GM06990 (cell line): ENCODE measurements around the gene OR4D5.

ENCODE experiments used
- DNase-seq: peaks from one replicate; pipeline ENCODE4 v3.0.0-alpha.2; 2011; ENCODE audit not compliant: insufficient read length; ENCODE audit errors: extremely low read depth
- H3K27me3 ChIP-seq: replicated peaks from 2 replicates; pipeline ENCODE4 v1.6.0; 2011; ENCODE audit warnings: low read length; ENCODE audit not compliant: control insufficient read depth, insufficient read depth
- H3K36me3 ChIP-seq: 2 replicates; pipeline ENCODE4 v1.5.1; 2011; ENCODE audit warnings: low read length; ENCODE audit not compliant: control insufficient read depth, insufficient read depth
- H3K4me3 ChIP-seq: replicated peaks from 2 replicates; pipeline ENCODE4 v1.5.1; 2011; ENCODE audit warnings: low read depth, mild to moderate bottlenecking, control low read depth, low read length
- CTCF ChIP-seq: IDR thresholded peaks from 2 replicates; pipeline ENCODE4 v1.5.1; 2011; ENCODE audit warnings: low read length, control low read depth, mild to moderate bottlenecking, inconsistent platforms; ENCODE audit not compliant: insufficient read depth, poor library complexity, severe bottlenecking

Gene OR4D5

GRCh38 chr11:123956752-123957151, 17.3 kb downstream of the OR4D5 start:
- no peak for TF ChIP-seq CTCF
- Histone ChIP-seq H3K4me3 (no peak overlapping the region), H3K27me3 (no peaks in the 10 kb centered on the region), H3K36me3 (no peaks in the 10 kb centered on the region)
- DNase-seq, result no peak

GRCh38 chr11:123973816-123974215, 34.4 kb downstream of the OR4D5 start:
- H3K4me3 ChIP-seq, result no peak overlapping the region
- H3K36me3 ChIP-seq, result no peaks in the 10 kb centered on the region
- no peak for DNase-seq
- H3K27me3 ChIP-seq, result no peaks in the 10 kb centered on the region; the same call in 1 of the 2 replicates
- TF ChIP-seq CTCF, result no peak

- no peak for TF ChIP-seq CTCF
- no peak overlapping the region for H3K4me3 ChIP-seq
- no peaks in the 10 kb centered on the region; the same call in 1 of the 2 replicates for H3K27me3 ChIP-seq
- H3K36me3 ChIP-seq, result no peaks in the 10 kb centered on the region
- no peak for DNase-seq
These were observed 37.5 kb downstream of the OR4D5 start for GRCh38 chr11:123976770-123977560.

DNA sequence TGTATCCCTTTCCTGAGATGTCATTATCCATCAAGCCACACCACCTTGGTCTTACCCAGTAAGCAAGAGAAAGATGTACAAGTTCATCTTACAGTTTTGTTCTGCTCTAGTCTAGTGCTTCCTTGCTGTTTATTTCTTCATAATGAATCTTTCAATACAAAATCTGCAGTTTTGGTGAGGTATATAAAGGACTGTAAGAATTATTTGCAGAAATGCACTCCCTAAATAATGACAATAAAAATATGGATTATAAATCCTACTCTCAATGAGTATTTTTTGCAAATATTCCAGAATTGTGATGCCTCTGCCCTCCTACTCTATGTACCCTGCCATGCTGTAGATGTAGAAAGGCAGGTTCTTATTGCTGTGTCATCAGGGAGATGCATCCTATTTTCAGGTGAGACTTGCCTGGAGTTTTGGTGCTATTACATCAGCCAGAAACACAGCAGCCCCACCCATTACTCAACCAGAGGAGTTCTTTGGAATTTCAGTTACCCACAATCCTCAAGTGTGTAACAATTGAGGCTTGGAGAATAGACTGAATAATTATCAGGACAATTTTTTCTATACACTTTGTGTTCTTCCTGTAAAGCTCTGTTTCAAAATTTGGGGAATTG, 38.4 kb downstream of the OR4D5 start, which contains the start of gene OR10S1:
Gene OR10S1 (minus strand): TSS at position 51 of the 617 bp plus-strand sequence. CDS start 117 bp downstream, outside the sequence.
- TF ChIP-seq CTCF, result no peak
- H3K4me3 ChIP-seq, result no peak within 1 kb of the TSS
- no peaks in the 10 kb centered on the region for H3K36me3 ChIP-seq
- H3K27me3 ChIP-seq, result no peaks in the 10 kb centered on the region; the same call in 1 of the 2 replicates
- no peak for DNase-seq

DNA sequence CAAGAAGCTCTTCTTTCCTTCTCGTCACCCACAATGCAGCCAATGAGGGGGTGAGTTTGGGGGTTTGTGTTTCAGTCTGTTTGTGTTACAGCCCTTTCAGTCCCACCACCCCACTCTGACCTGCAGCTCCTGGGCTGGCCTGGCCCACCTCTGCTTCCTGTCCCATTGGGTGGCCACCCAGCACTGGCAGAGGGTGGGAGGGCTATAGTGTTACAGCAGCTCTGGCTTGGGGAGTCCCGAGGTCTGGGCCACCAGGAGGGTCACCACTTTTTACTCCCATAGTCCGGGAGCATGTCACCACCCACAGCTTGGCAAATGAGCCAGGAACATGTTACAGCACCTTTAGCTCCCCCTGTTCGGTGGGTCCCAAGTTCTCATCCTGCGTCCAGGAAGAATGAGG, 39.9 kb downstream of the OR4D5 start:
- H3K36me3 ChIP-seq, result no peaks in the 10 kb centered on the region
- no peak for DNase-seq
- H3K27me3 ChIP-seq, result no peaks in the 10 kb centered on the region; the same call in 1 of the 2 replicates
- H3K4me3 ChIP-seq, result no peak overlapping the region
- TF ChIP-seq CTCF, result no peak
